ENCODE data around the gene APP.
"Not testable (repeated sequence)": the region's sequence is repeated elsewhere in the genome, so short reads cannot be mapped to it uniquely, and the experiment has no call there.

APP gene

DNA sequence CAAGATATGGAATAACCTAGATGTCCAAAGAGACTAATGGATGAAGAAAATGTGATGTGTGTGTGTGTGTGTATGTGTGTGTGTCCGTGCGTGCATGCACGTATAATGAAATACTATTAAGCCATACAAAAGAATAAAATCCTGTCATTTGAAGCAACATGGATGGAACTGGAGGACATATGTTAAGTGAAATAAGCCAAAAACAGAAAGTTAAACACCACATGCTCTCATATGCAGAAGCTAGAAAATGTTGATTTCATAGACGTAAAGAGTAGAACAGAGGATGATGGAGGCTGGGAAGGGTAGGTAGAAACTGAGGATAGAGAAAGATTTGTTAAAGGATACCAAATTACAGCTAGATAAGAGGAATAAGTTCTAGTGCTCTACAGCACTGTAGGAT lies 133.7 kb downstream of the APP start:
- intact Hi-C loops (cut with DNase I): no loop called here
- DNase-seq: no peak

DNA sequence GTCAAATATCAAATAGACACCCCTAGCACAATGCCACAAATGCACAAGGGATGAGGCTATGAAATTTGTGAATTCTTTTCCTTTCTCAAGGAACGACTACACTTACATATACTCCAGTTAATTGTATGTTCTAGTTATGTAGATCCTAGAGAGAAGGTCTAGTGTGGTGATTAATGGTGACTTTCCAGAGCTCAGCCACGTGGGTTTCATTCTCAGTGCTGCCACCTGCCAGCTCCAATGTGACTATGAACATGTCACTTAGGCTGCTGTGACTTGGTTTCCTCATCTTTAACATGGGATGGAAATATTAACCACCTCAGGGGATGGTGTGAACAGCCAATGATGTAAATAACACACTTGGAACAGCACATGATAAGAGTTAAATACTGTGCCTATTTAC lies 138.3 kb downstream of the APP start:
- intact Hi-C loops (cut with DNase I): no loop called here
- no peak for DNase-seq

DNA sequence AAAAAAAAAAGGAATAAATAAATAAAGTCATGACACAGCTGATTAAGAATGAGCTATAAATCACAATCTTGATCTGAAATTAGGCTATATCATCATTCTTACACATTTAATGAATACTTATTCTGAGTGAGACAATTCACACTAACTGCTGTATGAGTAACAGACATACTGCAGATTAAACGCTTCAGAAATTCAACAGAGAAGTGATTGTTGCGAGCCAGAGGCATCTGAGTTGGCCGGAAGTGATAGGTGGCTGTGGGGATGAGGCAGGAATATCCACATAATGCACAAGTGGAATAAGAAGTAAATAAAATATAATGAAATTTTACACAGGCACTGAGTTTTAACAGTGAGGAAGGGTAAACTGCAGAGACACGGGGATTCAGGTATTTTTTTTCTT lies 142.4 kb downstream of the APP start:
- peak in 1 of 10 donors; percentile 63 for DNase-seq
- intact Hi-C loops (cut with DNase I): no loop called here

DNA sequence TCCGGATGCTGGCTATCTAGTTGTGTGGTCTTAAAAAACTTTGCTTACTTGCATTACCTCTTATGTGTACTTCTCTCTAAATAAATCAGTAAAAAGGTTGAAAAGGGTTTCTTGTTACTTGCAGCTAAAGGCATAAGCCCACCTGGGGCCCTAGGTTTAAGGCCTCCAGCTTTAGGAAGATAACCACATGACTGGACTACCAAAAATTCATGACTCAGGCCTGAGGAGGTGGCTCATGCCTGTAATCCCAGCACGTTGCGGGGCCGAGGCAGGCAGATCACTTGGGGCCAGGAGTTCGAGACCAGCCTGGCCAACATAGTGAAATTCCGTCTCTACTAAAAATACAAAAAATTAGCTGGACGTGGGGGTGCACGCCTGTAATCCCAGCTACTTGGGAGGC lies 142.9 kb downstream of the APP start:
- no peak for DNase-seq
- intact Hi-C loops (cut with DNase I): no loop called here

DNA sequence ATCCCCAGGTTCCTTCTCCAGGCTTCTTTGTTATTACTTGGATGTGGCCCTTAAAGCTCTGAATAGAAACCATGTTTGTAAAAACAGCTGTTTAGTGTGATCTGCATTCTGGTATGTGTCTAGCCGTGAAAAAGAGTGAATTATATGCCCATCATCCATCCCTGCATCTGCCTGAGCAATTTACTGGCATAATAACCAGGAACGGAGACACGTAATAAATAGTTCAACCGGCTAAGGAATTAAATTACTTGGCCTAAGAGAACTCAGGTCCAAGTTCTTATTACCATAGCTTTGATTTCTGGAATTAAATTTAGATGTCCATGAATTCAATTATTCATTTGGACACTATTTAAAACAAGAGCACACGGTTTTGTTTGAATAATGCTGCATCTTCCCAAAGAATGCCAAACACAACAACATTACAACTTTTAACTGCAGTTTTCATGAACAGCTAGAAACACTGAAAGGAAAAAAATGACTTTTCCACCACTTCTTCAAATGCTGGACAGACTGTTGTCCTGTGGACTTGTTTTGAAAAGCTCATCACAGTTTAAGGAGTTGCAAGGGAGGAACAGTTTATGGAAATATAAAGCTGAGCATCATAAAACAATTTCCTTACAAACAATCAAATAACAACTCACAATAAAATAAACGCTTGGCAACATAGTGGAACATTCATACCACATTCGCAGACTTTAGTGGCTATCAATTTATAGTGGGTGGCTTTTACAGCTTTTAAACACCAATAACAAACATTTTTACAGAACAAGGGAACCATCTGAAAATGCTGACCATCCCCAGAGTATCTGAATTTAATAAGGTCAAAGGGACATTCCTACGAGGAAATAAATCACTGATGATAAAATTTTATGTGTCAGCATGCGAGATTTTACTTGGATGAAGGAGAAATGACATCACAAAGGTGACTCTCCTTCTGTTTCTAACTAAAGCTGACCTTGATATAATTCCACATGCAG lies 144.7 kb downstream of the APP start:
- DNase-seq: no peak
- intact Hi-C loops (cut with DNase I): no loop called here

DNA sequence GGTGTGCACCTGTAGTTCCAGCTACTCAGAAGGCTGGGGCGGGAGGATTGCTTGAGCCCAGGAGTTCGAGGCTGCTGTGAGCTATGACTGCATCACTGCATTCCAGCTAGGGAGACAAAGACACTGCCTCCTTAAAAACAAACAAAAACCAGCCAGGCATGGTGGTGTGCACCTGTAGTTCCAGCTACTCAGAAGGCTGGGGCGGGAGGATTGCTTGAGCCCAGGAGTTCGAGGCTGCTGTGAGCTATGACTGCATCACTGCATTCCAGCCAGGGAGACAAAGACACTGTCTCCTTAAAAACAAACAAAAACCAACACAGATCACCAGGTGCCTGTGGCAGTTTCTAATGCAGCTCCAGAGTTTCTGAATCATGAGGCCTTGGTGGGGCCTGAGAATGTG lies 147.2 kb downstream of the APP start:
- DNase-seq; intact Hi-C loops (cut with DNase I): not testable (repeated sequence)

DNA sequence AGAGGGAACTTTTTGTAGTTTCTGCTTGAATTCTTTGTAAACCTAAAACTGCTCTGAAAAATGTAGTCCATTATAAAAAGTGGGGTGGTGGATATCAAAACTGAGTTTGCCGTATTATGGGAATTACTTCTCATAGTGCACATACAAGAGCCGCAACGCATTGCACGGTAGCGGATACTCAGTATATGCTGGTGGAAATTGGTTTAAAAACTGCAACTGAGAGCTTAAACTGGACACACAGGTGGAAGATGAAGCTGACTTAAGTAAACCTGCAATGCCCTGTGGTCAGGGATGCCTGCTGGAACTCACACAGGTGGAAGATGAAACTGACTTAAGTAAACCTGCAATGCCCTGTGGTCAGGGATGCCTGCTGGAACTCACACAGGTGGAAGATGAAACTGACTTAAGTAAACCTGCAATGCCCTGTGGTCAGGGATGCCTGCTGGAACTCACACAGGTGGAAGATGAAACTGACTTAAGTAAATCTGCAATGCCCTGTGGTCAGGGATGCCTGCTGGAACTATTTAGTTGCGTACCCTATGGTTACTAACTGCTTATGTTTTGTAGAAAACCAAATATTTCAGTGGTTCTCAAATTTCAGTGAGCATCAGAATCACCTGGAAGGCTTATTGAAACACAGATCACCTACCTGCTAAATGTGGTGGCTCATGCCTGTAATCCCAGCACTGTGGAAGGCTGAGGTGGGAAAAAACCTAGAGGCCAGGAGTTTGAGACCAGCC lies 147.8 kb downstream of the APP start:
- intact Hi-C loops (cut with DNase I); DNase-seq: not testable (repeated sequence)

DNA sequence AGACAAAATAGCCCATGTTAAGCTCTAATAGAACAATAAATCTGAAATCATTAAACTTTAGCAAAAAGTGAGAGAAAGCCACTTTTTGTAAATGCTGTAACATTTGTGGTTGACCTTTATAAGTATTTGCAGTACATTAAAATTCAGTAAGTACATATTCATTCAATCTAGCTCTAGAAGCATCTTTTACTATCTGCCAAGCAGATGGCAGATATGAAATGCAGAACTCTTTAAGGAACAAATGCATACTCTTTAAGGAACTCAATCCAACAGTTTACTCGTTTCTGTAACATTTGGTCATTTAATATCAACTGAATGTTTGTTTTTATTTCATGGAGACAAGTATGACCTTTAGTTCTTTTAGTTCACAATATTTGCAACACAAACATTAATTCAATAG lies 150.1 kb downstream of the APP start:
- DNase-seq: no peak
- intact Hi-C loops (cut with DNase I): no loop called here

DNA sequence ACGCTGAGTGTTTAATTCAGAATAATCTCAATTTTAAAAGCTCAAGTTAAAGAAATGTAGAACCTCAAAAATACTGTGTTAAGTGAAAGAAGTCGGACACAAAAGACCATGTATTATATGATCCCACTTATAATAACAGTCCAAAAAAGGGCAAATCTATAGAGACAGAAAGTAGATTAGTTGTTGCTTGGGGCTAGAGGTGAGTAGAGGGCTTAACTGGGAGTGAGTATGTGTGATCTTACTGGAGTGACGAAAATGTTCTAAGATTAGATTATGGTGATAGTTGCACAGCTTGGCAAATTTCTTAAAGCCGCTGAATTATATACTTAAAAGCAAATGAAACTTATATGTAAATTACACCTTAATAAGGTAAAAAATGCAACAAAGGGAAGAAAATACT lies 150.5 kb downstream of the APP start:
- DNase-seq: no peak
- intact Hi-C loops (cut with DNase I): no loop called here

DNA sequence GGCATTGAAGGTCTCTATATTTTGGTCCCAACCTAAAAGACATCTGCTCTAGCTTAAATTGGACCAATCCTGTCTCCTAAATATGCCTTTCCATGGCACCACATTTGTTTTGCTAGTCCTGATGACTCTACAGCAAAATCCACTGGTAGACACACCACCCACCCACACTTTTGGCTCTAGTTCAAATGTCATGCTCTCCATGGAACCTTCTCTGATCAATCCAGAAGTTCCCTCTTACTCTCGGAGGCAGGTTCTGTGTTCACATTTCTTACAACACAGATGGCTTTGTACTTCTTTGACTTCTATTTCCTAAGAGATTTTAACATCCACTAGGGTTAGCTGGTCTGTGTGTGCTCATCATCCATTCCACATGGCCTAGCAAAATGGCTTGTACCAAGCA lies 151.3 kb downstream of the APP start:
- intact Hi-C loops (cut with DNase I): no loop called here
- DNase-seq: no peak

DNA sequence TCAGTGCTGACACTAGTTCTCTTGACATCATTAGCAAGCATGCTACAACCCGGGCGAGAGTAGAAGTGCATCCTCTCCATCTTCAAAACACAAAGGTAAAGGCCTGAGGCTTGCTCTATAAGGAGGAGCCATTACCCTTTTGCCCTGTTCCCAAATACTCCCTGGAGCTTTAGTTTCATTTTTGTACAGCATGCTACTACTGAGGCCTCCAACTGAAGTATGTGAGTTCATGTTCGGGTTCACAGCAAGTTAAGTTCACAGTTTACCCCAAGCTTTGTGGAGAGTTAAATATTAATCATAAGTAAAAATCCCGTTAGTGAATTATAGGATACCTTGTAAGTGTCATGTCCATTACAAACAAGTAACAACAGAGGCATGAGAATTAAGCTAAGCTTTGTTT lies 156.6 kb downstream of the APP start:
- no peak for DNase-seq
- intact Hi-C loops (cut with DNase I): loop anchor here (5.0 kb wide), 1 partner anchor 153 kb away; no protein-coding TSS in a partner anchor

DNA sequence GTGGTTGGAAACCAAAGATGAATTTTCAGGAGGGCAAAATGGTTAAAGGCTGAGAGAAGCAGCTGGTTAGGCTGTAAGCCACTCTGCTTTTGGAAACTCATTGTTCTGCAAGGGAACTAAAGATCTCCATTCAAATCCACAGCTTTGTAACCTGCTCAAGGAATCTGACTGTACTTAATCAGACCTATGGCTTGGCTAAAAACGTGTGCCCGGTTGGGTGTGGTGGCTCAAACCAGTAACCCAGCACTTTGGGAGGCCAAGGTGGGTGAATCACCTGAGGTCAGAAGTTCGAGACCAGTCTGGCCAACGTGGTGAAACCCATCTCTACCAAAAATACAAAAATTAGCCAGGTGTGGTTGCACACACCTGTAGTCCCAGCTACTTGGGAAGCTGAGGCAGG lies 158.1 kb downstream of the APP start:
- intact Hi-C loops (cut with DNase I): loop anchor here (5.0 kb wide), 1 partner anchor 155 kb away; no protein-coding TSS in a partner anchor

DNA sequence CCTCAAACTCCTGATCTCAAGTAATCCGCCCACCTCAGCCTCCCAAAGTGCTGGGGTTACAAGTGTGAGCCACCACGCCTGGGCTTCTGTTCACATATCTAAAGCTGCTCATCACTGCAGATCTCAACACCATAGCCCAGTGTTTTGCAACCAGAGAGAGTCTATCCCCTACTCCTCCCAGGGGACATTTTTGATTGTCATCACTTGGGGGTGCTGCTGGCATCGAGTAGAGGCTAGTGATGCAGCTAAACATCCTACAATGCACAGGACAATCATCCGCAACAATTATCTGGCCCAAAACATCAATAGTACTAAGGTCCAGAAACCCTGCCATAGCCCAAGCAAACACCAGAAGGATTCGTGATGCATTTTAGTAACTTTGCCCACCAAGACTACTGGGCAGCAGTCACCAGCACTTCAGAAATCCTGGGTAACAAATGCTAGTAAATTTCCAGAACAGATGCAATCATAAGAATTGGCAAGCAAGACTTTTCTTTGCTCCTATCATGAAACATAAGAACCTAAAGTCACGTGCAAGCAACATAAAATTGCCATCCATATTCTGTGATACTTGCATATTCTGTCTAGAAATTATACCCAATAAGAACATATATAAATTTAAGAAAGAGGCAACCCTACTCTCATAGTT lies 159.2 kb downstream of the APP start:
- DNase-seq: peak in 1 of 10 donors; percentile 34

More for the DNA sequence above, 158.1 kb downstream of the APP start:
- DNase-seq: not testable (repeated sequence)

DNA sequence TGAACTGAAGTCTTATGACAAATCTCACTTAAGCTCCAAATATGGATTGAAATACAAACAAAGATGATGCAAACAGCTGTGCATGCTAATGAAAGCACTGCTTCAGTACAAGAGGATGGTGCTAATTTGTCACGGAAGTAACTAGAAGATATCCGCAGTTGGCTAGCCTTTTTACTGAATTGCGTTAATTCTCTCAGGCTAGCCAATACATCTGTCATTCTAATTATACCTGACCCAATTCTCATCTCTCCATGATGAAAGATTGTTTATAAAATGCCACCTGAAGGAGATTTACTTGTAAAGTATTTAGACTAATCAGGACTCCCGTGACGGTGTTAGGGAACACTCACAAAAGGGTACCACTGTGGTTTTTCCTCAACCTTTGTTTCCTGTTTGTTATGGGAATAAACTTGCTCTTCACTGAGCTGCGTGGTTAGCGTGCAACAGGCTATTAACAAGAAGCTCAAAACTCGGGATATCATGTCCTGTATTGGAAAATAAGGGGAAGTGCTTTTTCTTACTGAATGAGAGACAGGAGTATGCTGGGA lies 162.5 kb downstream of the APP start:
- intact Hi-C loops (cut with DNase I): loop anchor here (10.0 kb wide), 1 partner anchor 113 kb away; no protein-coding TSS in a partner anchor

More for the DNA sequence above, 159.2 kb downstream of the APP start:
- intact Hi-C loops (cut with DNase I): loop anchor here (5.0 kb wide), 1 partner anchor 156 kb away; no protein-coding TSS in a partner anchor

DNA sequence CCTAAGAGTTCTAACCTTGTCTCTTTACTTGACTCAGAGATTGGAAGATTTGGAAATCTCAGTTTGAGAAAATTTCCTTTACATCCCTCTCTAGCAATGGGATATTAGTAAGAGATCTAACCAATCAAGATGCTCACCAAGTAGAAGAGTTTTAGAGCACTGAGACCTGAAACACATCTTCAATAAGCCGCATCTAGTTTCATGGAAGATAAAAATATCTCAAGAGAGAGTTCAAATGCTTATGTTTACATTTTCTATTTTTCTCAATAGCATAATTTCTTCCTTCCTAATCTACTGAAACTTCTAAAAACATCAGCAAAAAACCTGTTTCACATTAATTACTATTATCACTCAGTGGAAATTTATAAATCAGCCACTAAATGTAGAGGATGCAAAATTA lies 165.1 kb downstream of the APP start:
- intact Hi-C loops (cut with DNase I): loop anchor here (10.0 kb wide), 1 partner anchor 111 kb away; no protein-coding TSS in a partner anchor
- DNase-seq: no peak

More for the DNA sequence above, 162.5 kb downstream of the APP start:
- no peak for DNase-seq

DNA sequence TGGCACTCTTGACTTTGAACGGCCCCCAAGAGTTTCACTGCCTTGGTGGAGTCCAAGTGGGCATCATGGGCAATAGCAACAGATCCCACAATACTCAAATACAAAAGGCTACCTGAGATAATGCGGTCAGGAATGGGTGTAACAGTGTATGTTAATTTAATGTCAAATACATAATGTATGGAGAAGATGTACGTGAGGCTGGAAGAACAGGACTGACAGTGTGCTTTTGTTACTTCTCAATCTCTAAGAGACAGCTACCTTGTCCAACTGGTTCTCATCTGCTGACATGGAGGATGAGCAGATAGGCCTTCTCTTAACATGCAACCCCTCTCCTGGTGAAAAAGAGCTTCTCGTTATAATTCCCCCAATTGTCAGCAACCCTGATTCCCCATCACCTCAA lies 167.2 kb downstream of the APP start:
- no peak for DNase-seq
- intact Hi-C loops (cut with DNase I): loop anchor here (10.0 kb wide), 1 partner anchor 109 kb away; no protein-coding TSS in a partner anchor

DNA sequence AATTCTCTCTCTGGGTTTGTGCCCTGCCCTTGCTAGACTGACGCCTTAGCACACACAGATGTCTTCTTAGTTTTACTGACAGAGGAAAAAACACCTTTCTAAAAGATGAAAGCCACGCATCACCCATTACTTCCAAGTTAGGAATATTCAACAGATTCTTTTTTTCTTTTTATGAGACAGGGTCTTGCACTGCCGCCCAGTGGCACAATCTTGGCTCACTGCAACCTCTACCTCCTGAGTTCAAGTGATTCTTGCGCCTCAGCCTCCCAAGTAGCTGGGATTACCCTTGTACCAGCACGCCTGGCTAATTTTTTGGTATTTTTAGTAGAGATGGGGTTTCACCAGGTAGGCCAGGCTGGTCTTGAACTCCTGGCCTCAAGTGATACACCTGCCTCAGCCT lies 169.2 kb downstream of the APP start:
- intact Hi-C loops (cut with DNase I): loop anchor here (10.0 kb wide), 1 partner anchor 107 kb away; no protein-coding TSS in a partner anchor

DNA sequence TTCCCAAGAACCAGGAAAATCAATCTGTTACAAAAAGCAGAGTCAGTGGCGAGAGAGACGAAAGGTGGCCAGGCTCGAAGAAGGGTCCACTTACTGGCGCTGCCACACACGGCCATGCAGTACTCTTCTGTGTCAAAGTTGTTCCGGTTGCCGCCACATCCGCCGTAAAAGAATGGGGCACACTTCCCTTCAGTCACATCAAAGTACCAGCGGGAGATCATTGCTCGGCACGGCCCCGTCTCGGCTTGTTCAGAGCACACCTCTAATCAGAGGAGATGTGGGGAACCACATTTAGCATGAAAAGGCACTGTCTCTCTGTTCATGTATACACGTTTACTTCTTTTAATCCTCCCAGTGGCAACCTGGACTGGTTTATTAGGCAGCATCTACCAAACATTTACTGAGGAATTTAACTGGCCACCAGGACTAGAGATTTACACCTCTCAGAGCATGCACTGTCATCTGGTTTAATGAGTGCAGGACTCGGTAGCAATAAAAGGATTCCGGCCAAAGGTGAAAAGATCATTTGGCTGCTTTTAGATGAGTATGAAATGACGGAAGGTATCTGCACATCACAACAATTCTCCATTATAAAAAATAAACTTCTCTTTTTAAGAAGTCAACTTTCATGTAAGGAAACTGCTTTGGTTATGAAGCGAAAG lies 170.5 kb downstream of the APP start:
- intact Hi-C loops (cut with DNase I): loop anchor here (10.0 kb wide), 1 partner anchor 105 kb away; no protein-coding TSS in a partner anchor
- DNase-seq: peak in 1 of 10 donors; percentile 80

More for the DNA sequence above, 169.2 kb downstream of the APP start:
- no peak for DNase-seq

DNA sequence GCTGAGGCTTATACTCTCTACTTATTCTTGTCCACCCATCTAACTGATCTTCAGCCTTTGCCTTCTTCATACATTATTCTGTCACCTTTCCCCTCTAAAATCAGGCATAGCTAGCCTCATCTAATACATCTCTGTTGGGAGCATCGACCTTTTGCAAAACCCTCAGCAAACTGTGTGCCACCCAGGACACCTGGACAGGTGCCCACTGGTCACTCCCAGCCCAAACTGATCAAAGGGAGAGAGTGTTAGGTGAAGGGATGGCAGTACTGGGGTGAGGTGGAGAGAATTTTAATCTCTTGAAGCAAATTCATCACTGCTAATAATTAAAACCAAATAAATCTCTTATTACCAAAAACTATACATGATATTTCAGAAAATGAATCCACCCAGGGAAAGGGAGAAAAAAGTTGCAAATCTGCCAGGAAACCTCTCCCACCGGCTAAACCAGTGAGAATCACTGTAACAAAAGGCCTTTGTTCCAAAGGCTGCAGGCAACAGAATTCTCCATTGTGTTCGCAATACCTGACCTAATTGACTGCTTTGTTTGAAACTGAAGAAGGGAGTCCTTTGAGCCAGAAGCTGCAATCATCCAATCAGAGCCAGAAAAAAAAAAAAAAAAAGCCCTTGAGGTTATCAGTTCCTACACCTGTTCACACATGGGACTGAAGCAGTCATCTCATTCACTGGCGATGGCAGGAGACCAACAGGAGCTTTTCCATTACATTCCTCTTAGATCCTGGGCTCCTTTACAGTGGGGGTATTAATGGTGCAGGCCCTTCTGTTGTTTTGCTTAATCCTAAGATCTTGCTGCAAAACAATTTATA lies 172.6 kb downstream of the APP start:
- intact Hi-C loops (cut with DNase I): no loop called here
- DNase-seq: peak in 1 of 10 donors; percentile 55

Measured in posterior cingulate gyrus (tissue), 11 donors.